WTC11 (cell line): ENCODE measurements around the gene WDR36.

Experiments used
- ATF6 ChIP-seq: sonication (generic); formaldehyde crosslinking; IDR thresholded peaks from 2 replicates; pipeline ENCODE4 v1.8.1; 2023; ENCODE audit warnings: mild to moderate bottlenecking, missing genetic modification reagents
- CTCF ChIP-seq: fragments of 200-600 bp; IDR thresholded peaks from 2 replicates; pipeline ENCODE4 v1.8.0; 2022; ENCODE audit warnings: antibody characterized with exemption

- TF ChIP-seq CTCF (no peak), ATF6 (CRISPR knock-in tag) (no peak)
Observed at GRCh38 chr5:111173476-111173875, 81.3 kb downstream of the WDR36 start.
